HG02798 (cell line): Measurements from ENCODE around the gene CDKN2D.
A peak's percentile ranks its signal among the peaks of the same experiment; 100 is the strongest.
"Not testable (repeated sequence)": the region's sequence is repeated elsewhere in the genome, so short reads cannot be mapped to it uniquely, and the experiment has no call there.

Source experiments
- ATAC-seq: cut with Tn5 transposase; IDR thresholded peaks from one replicate; pipeline ENCODE4 v1.9.1; 2021; ENCODE audit warnings: mild to moderate bottlenecking; ENCODE audit not compliant: unreplicated experiment, poor library complexity

The CDKN2D gene

DNA sequence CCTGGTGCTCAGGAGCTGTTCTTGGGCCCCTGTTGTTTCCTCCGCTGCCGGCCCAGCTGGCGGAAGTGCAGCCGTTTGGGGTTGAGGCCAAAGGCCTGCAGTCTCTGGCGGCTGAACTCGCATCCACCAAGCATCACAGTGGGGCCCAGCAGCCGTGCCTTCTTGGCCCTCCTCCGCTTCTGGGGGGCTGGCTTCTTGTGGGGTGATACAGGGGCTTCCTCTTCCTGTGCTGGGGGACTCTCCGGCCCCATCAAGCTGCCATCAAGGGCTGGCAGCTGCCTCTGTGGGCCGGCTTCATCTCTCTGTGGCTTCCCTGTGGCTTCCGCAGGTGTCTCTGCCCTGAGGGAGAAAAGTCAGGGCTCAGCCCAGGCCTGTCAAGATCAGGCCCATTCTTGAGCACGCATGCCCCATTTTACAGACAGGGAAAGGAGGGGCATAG lies 14.8 kb downstream of the CDKN2D start:
- peak; percentile 55 for ATAC-seq

DNA sequence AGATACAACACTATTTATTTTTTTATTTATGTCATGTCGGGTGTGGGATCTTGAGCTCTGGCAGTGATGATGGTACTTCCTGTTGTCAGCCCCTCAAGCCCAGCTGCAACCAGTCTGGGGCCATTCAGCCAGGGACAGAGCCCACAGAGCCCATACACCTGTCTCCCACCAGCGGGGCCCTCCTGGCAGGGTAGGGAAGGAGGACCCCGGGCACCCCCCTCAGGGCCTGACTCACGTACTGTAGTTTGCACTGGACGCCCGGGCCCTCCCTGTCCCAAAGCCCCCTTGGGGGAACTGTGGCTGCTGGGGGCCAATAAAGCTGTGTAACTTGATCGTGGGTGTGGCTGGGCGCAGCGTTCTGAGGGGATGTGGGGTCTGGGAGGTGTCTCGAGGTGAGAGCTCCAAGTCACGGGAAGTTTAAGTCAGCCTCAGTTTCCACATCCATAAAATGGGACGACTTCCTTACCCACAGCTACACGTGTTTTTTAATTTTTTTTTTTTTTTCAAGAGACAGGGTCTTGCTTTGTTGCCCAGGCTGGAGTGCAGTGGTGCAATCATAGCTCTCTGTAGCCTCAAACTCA lies 15.6 kb downstream of the CDKN2D start:
- no peak for ATAC-seq

DNA sequence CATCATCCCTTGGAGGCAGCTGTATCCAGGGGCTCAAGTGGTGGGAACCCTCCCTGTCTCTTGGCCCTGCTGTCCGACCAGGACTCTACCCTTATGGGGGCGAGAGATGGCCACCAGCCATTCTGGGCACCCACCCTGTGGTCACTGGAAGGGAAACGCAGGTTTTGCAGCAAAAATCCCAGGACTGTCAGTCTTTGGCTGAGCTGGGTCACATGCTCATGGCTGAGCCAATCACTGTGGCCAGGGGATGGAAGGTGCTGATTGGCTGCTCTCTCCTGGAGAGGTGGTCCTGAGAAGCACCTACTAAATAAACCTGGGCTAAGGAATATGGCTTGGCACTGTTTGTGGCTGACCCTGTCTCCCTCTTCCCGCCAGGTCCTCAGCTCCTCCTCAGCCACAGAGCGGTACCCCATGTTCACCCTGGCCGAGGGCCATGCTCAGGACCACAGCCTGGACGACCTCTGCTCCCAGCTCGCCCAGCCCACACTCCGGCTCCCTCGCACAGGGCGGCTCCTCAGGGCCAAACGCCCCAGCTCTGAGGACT lies 16.2 kb downstream of the CDKN2D start:
- ATAC-seq, result no peak

DNA sequence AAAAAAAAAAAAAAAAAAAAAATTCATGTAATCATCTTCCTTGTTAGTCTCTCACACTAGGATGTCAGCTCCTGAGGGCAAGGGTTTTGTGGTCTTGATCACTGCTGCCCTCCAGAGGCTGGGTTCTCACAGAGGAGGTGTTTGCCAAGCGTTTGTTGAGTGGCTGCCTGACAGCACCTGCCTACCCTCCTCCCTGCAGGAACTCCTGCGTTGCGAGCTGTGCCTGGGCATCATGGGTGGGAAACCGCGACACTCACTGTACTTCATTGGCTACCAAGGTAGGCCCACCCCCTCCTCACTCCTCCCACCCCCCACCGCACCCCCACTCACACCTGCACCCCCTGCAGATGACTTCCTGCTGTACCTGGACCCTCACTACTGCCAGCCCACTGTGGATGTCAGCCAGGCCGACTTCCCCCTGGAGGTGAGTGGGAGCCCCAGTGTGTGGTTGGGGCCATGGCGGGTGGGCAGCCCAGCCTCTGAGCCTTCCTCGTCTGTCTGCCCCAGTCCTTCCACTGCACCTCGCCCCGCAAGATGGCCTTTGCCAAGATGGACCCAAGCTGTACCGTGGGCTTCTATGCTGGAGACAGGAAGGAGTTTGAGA lies 17.0 kb downstream of the CDKN2D start:
- no peak for ATAC-seq

DNA sequence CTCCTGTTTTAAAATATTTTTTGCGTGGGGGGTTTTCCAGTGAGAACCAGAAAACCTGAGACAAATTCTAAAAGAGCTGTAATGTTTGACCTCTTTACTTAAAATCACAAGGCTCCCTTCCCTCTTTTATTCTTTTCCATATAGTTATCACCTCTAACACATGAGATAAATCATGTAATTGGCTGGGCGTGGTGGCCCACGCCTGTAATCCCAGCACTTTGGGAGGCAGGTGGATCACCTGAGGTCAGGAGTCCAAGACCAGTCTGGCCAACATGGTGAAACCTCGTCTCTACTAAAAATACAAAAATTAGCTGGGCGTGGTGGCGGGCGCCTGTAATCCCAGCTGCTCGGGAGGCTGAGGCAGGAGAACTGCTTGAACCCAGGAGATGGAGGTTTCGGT lies 17.8 kb downstream of the CDKN2D start:
- ATAC-seq, result not testable (repeated sequence)

DNA sequence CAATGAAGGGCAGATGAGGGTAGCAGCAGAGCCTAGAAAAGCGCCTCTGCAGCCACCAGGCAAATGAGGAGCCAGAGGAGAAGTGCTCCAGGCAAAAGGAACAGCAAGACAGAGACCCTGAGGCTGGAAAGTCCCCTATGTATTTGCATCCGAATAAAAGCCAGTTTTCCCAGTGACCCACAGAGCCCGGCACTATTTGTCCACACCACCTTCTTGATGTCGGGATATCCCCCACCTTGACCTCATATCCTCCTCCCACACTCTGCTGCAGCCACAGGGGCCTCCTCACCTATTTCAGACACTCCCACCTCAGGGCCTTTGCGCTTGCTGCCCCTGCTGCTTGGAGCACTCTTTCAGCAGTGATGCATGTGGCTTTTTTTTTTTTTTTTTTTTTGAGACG lies 18.4 kb downstream of the CDKN2D start:
- no peak for ATAC-seq

DNA sequence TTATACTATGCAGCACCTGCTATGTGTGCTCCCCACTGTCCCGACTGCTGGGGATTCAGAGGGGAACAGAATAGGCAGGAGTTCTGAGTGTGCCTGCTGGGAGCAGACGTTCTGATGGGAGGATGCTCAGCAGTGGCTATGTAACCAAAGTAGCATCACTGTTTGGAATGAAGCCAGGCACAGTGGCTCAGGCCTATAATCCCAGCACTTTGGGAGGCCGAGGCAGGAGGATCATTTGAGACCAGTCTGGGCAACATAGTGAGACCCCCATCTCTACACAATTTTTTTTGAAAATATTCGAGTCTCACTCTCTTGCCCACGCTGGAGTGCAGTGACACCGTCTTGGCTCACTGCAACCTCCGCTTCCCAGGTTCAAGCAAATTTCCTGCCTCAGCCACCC lies 19.0 kb downstream of the CDKN2D start:
- ATAC-seq, result no peak

DNA sequence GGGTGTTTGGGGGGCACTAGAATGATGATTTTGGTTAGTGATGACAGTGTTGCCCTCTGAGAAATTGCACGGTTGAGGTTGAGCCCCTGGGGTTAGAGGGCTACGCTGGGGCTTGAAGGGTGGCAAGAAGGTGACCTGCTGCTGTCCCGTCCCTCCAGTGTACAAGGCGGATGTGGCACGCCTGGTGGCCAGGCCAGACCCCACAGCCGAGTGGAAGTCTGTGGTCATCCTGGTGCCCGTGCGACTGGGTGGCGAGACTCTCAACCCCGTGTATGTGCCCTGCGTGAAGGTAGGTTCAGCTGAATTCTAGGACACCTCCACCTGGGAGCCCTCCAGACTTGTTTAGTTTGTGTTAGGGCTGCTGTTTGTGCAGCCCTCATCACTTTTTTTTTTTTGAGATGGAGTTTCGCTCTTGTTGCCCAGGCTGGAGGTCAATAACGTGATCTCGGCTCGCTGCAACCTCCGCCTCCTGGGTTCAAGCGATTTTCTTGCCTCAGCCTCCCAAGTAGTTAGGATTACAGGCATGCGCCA lies 20.0 kb downstream of the CDKN2D start:
- ATAC-seq, result no peak

DNA sequence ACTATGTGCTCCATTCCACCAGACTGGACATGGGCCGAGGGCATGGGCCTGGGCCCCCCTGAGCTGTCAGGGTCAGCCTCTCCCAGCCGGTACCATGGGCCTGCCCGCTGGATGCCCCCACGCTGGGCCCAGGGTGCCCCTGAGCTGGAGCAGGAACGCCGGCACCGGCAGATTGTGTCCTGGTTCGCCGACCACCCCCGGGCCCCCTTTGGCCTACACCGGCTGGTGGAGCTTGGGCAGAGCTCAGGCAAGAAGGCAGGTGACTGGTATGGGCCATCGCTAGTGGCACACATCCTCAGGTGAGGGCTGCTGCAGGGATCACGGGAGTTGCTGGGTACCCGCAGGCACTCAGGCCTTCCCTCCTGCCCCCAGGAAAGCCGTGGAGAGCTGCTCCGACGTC lies 22.0 kb downstream of the CDKN2D start:
- ATAC-seq, result no peak

DNA sequence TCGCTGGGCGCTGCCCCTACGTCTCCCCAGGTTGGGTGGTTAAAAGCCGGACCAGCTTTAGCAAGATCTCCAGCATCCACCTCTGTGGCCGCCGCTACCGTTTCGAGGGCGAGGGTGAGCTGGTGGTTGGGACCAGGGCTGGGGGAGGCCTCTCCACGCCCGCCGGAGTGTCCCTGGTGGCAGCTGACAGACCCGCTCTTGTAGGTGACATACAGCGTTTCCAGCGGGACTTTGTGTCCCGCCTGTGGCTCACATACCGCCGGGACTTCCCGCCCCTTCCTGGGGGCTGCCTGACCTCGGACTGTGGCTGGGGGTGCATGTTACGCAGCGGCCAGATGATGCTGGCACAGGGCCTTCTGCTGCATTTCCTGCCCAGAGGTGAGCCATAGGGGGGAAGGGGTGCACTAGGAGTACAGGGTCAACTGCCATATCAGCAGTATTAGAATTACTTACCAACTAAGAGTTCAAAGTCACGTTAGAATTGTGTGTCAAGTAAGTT lies 24.0 kb downstream of the CDKN2D start:
- ATAC-seq, result no peak

DNA sequence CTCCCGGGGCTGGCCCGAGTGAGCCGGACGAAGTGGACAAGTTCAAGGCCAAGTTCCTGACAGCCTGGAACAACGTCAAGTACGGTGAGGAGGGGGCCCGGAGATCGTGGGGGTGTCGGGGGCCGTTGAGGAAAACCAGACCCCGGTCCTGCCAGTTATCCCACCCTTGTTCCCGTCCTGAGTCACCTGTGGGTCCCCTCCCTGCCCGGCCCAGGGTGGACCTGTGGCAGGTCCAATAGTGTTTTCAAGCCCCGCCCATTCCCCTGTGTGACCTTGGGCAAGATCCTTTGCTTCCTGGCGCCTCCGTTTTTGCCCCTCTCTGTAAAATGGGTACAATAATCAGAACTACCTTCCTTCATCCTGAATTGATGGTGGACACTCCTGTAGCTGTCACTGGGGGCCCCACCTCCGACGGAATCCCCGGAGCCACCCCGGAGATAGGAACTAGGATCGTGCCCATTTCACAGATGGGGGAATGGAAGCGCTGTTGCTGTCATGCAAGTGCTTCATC lies 24.5 kb downstream of the CDKN2D start:
- peak; percentile 7 for ATAC-seq

DNA sequence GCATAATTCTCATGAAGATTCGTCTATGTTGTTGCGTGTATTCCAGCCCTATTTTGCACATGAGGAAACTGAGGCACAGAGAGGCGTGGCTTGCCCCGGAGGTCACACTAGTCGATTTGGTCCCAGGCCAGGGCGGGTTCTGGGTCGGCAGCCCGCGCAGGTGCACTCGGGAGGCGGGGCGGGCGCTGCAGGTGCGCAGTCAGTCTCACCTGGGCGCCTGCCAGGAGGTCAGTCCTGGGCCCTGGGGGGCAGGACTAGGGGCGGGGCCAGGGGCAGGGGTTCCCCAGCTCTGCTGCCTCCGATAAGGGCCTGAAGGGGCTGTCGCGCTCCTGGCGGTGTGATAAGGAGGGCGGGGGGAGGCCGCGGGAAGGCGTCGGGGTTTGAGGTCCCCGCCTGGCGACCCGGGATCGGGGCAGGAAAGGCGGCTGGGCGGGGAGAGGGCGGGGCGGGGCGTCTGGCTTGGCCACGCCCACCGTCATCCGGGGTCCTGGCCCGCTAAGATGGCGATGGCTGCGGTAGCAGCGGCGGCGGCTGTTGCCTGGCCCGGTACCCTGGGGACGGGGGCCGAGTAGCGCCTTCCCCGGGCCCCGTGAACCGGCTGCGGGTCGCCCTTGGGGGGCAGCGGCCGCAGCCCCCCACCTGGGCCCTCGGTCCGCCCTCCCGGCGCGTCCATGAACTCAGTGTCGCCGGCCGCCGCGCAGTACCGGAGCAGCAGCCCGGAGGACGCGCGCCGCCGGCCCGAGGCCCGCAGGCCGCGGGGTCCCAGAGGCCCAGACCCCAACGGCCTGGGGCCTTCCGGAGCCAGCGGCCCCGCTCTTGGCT lies 25.1 kb downstream of the CDKN2D start, which contains the start of gene ATG4D:
ATG4D (plus strand) TSS at position 485 of the 822 bp plus-strand sequence; CDS start at position 672, 187 bp downstream.
- peak; percentile 82 for ATAC-seq

DNA sequence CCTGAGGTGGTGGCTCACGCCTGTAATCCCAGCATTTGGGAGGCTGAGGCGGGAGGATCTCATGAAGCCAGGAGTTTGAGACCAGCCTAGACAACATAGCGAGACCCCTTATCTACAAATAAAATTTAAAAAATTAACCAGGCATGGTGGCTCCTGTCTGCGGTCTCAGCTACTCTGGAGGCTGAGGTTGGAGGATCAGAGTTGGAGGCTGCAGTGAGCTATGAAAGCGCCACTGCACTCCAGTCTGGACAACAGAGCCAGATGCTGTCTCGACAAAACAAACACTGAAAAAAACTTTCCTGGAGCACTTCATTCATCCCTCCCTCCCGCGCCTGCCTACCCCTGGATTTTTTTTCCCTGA lies 25.7 kb downstream of the CDKN2D start:
- ATAC-seq, result no peak

DNA sequence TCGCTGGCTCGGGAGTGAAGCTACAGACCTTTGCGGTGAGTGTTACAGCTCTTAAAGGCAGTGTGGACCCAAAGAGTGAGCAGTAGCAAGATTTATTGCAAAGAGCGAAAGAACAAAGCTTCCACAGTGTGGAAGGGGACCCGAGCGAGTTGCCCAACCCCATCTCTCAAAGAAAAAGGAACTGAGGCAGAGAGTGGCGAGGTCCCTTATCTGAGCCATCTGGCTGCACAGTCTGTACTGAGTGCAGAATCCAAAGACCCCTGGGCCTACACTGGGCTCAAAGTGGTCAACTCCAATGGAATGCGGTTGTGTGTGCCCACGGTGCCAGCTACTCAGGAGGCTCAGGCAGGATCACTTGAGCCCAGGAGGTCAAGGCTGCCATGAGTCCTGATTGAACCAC lies 29.8 kb downstream of the CDKN2D start:
- ATAC-seq, result not testable (repeated sequence)

DNA sequence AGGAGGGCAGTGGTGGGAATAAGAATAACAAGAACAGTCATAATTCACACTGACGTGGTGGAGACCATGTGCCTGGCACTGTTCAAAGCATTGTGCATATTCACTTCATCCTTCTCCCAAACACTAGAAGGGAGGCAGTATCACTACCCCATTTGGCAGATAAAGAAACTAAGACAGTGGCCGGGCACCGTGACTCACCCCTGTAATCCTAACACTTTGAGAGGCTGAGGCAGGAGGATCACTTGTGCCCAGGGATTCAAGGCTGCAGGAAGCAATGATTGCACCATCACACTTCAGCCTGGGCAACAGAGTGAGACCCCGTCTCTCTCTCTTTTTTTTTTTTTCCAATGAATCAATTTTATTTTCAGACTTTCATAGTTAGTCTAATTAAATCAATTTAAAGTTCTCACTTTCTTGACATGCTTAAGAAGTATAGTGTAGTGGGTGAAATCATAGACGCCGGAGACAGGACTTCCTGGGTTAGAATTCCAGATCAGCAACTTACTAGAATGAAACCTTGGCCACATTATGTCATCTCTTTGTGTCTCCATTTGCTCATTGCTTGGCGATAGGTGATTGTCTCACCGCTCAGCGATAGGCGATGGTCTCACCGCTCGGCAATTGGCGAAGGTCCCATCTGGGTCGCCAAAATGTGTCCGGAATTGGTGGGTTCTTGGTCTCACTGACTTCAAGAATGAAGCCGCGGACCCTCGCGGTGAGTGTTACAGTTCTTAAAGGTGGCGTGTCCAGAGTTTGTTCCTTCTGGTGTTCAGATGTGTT lies 30.4 kb downstream of the CDKN2D start:
- ATAC-seq, result no peak

DNA sequence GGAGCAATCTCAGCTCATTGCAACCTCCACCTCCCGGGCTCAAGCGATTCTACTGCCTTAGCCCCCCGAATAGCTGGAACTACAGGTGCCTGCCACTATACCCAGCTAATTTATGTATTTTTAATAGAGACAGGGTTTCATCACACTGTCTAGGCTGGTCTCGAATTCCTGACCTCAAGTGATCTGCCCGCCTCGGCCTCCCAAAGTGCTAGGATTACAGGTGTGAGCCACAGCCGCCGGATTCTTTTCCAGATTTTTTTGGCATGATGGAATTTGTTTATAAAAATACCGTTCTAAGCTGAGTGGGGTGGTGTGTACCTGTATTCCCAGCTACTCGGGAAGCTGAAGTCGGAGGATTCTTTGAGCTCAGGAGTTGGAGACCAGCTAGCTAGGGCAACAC lies 31.1 kb downstream of the CDKN2D start:
- ATAC-seq, result no peak

DNA sequence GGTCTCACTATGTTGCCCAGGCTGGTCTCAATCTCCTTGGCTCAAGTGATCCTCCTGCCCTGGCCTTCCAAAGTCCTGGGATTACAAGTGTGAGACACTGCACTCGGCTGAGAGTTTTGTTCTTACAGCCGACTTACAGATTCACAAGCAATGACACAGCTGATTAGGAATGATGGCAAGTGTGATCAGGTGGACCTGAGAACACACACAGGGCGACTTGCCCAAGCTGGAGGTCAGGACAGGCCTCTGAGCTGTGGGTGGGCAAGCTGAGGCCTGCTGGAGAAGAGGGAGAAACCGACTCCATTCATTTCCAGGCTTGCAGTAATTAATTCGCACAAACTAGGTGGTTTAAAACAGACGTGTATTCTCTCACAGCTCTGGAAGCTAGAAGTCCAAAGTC lies 33.2 kb downstream of the CDKN2D start:
- no peak for ATAC-seq

DNA sequence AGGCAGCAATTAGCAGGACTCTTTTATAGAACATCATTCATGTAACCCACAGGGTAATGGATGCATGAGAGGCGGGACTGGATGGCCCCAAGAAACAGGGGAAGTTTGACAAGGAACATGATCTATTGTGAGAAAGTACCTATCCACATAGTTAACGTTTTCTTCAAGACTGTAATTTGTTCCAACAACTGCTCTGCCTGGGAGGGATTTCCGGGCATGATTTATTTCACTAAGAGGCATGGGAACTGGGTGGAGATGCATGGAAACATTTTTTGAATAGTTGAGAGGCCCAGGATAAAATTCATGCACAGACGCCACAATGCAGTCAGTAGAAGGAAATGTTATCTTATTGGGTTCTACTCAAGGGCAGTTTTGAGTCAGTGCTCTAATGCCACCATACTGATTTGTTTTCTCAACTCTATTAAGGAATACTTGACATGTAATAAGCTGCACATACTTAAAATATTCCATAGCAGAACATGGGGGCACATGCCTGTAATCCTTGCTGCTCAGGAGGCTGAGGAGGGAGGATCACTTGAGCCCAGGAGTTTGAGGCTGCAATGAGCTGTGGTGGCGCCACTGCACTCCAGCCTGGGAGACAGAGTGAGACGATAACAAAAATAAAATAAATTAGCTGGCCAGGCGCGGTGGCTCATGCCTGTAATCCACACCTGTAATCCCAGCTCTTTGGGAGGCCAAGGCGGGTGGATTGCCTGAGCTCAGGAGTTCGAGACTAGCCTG lies 35.0 kb downstream of the CDKN2D start:
- ATAC-seq, result no peak

DNA sequence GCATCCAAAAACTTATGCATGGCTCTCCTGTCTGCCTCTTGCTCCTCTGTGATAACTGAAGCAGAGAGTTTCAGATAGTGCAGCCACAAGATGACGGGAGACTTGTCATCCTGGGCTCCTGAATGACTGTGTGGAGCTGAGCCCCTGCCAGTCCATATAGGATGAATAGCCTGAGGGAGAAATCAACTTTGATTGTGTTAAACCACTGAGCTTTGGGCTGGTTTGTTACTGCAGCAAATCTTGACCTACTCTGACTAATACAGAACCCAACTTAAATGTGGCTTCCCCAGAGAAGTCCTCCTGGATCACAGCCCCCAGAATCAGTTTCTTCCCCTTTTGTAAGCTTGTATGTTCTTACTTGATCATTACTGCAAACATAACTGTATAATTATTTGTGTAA lies 36.3 kb downstream of the CDKN2D start:
- no peak for ATAC-seq
